HG03520 (cell line): ENCODE data around the gene CASP8AP2.
"Not testable (repeated sequence)": the region's sequence is repeated elsewhere in the genome, so short reads cannot be mapped to it uniquely, and the experiment has no call there.

ENCODE experiments used
- ATAC-seq: cut with Tn5 transposase; IDR thresholded peaks from one replicate; pipeline ENCODE4 v1.9.1; 2021; ENCODE audit warnings: mild to moderate bottlenecking, moderate library complexity; ENCODE audit not compliant: unreplicated experiment

CASP8AP2 gene

DNA sequence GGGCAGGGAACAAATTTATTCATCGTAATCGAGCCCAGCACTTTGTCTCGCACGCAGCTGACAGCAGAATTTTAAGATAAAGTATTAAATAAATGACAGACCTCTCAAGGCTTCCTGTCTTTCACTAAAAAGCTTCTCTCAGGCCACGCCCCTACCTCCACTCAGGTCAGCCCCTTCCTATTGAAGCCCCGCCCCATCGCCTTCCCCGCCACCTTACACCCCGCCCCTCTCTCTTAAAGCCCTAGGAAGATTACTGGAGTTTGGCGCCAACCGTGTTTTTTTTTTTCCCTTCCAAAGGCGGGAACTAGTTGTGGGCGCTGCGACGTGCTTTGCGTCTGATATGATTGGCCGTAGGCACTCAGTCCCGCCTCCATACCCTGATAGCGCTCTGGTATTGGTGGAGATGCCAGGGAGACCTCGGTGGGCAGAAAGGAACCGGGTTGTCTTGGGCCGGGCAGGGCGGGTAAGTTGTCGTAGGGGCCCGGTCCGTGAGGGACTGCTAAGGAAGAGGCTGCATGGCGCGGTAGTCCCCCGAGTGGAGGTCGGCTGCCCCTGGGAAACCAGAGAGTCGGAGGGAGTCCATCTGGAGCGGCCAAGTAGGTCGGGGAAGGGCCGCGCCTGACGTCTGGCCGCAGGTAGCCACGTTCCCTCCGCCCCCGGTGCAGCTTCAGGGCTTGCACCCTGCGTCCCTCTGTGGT lies at the start of gene CASP8AP2:
TSS of gene CASP8AP2 (plus strand) at position 409 of the 698 bp plus-strand sequence.
- peak; percentile 97 for ATAC-seq

- no peak for ATAC-seq
These were observed 48.3 kb upstream of the CASP8AP2 start for GRCh38 chr6:89781070-89782034.

- ATAC-seq, result no peak
These were observed 47.5 kb upstream of the CASP8AP2 start for GRCh38 chr6:89782222-89782621.

DNA sequence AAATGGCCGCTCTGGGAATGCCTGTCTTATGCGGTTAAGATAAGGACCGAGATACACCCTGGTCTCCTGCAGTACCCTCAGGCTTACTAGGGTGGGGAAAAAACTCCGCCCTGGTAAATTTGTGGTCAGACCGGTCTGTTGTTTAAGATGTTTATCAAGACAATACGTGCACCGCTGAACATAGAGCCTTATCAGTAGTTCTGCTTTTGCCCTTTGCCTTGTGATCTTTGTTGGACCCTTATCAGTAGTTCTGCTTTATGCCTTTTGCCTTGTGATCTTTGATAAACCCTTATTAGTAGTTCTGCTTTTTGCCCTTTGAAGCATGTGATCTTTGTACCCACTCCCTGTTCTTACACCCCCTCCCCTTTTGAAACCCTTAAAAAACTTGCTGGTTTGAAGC lies 46.4 kb upstream of the CASP8AP2 start:
- ATAC-seq, result not testable (repeated sequence)

DNA sequence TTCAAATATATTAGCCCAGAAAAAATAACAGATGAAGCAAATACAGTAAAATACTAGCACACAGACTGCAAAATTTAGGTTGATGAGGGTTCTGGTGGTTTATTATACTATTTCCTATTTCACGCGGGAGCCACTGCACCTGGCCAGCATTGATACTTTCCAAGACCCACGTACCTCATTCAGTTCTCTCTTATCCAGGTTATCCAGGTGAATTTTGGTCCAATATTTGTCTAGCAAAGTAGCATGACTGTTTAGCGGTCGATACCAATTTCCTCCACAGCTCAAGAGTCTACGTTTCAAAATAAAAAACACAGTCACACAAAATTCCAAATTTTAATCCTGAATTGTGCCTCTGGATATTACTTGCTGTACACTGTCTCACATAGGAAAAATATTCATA lies 44.8 kb upstream of the CASP8AP2 start:
- ATAC-seq, result no peak

DNA sequence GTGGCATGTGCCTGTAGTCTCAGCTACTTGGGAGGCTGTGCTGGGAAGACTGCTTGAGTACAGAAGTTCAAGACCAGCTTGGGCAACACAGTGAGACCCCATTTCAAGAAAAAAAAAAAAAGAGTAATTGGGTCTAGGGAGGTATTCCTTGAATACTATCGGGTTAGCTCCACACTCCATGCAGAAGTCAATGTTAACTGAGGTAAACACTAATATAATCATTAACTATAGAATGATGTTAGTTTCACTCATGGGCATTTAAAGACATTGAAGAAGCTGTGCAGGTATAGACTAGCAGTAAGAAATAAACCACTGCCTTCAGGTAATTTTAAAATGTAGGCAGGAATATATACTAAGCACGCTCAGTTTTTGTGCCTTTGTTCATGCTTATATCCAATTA lies 42.7 kb upstream of the CASP8AP2 start:
- ATAC-seq, result no peak

GRCh38 chr6:89787660-89788328 lies 41.9 kb upstream of the CASP8AP2 start:
- no peak for ATAC-seq

GRCh38 chr6:89789980-89790379 lies 39.7 kb upstream of the CASP8AP2 start:
- no peak for ATAC-seq

GRCh38 chr6:89790403-89790802 lies 39.3 kb upstream of the CASP8AP2 start:
- no peak for ATAC-seq

DNA sequence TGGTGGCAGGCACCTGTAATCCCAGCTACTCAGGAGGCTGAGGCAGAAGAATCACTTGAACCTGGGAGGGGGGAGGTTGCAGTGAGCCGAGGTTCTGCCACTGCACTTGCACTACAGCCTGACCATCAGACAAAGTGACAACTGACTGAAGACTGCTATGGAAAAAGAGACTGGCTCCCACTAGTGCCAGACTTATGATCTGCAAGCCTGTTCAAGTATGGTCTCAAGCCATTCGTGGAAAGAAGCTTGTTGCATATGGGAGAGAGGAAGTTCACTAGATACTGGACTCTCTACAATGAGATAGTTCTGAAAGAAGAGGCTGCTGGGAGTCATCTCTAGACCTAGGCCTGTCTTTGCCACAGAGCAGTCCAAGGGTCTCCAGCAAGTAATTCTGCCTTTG lies 36.8 kb upstream of the CASP8AP2 start:
- ATAC-seq, result peak; percentile 75

- no peak for ATAC-seq
These were observed 36.1 kb upstream of the CASP8AP2 start for GRCh38 chr6:89793586-89793985.

DNA sequence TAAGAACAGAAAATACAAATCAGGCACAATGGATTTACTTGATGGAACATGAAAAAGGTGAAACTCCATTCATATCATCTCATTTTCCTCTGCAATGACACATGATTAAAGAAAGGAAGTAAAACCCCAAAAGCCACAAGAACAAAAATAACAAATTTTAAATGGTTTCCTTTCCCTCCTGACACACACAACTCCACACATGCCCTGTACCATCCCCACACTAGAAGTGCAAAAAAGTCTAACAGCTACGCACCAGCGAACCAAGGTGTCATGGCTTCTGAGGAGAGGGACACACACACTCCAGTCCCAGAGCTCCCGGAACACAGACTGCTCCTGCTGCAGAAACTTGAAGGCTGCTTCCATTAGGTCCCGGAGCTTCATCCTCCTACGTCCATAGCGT lies 35.4 kb upstream of the CASP8AP2 start:
- no peak for ATAC-seq

- no peak for ATAC-seq
These were observed 32.4 kb upstream of the CASP8AP2 start for GRCh38 chr6:89797317-89797716.

GRCh38 chr6:89799096-89799495 lies 30.6 kb upstream of the CASP8AP2 start:
- ATAC-seq, result no peak

- no peak for ATAC-seq
These were observed 29.9 kb upstream of the CASP8AP2 start for GRCh38 chr6:89799756-89800155.

GRCh38 chr6:89803271-89803670 lies 26.4 kb upstream of the CASP8AP2 start:
- no peak for ATAC-seq

GRCh38 chr6:89805814-89806371 lies 23.8 kb upstream of the CASP8AP2 start:
- ATAC-seq, result no peak

DNA sequence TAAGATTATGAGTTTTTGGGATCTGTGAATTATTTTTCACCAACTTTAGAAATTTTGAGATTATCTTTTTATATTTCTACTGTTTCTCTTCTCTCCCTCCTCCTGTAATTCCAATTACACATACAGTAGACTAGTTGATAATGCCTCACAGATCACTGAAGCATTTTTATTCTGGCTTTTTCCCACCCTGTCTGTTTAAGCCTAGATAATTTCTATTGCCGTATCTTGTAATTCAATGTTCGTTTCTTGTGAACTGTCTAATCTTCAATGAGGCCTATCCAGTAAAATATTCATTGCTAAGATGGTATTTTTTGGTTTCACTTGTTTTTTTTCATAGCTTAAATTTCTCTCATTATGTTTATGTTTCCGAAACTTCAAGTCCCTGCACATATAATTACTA lies 22.1 kb upstream of the CASP8AP2 start:
- ATAC-seq, result no peak

DNA sequence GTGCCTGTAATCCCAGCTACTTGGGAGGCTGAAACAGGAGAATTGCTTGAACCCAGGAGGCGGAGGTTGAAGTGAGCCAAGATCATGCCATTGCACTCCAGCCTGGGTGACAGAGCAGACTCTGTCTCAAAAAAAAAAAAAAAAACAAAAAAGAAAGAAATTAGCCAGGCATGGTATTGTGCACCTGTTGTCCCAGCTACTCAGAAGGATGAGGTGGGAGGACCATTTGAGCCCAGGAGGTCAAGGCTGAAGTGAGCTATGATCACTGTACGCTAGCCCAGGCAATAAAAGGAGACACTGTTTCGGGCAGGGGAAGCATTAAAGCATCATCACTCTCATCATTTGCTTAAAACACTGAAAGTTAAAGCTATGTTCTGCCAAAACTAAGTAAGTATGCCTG lies 16.3 kb upstream of the CASP8AP2 start:
- not testable (repeated sequence) for ATAC-seq

- no peak for ATAC-seq
These were observed 12.2 kb upstream of the CASP8AP2 start for GRCh38 chr6:89817481-89817880.

GRCh38 chr6:89818977-89819335 lies 10.7 kb upstream of the CASP8AP2 start:
- ATAC-seq, result peak; percentile 21
